ENCODE data around the gene COTL1. TPM values are rescaled to one million over a fixed set of nuclear protein-coding genes. Genes with fewer than 3 reads are reported as not detected.

The COTL1 gene
- total RNA-seq, 4 donors from 2014 or later = 2.8 to 8.7 (median 6.2) TPM

GRCh38 chr16:84543253-84543652 is 74.6 kb downstream of the COTL1 start:
- no peak for ATAC-seq
- no peak for TF ChIP-seq POLR2A (IDR thresholded peaks at IDR 0.05)
- TF ChIP-seq CTCF (IDR thresholded peaks at IDR 0.05 in 4 of 5, conservative IDR thresholded peaks at IDR 0.05 in 1 of 5) = no peak
- Histone ChIP-seq H3K36me3 (no peaks in the 10 kb centered on the region), H3K27me3 (peaks cover 0 to 6% (median 0%) of the 10 kb centered on the region in 3 donors), H3K27ac (no peak overlapping the region), H3K4me3 (no peak overlapping the region), H3K9me3 (no peaks in the 10 kb centered on the region), H3K4me1 (peaks cover 7 to 8% of the 10 kb centered on the region in 2 donors)
- DNase-seq = no peak
- intact Hi-C loops (cut with DNase I; ENCODE audit: low total_unique reads) (no loop called here), in situ Hi-C loops (cut with MboI; ENCODE audit: low sequenced_read_pairs in 4 of 4) (no loop called here)

- in situ Hi-C loops (cut with MboI; ENCODE audit: low sequenced_read_pairs in 4 of 4) (no loop called here), intact Hi-C loops (cut with DNase I; ENCODE audit: low total_unique reads) (no loop called here)
- no peak overlapping the region for H3K27ac ChIP-seq
- H3K36me3 ChIP-seq = no peaks in the 10 kb centered on the region
- H3K4me3 ChIP-seq = no peak overlapping the region
- ATAC-seq (no peak), DNase-seq (no peak)
- TF ChIP-seq POLR2A (IDR thresholded peaks at IDR 0.05) (no peak), CTCF (IDR thresholded peaks at IDR 0.05 in 4 of 5, conservative IDR thresholded peaks at IDR 0.05 in 1 of 5) (no peak)
- no peaks in the 10 kb centered on the region for H3K9me3 ChIP-seq
- H3K4me1 ChIP-seq = peaks cover 7 to 8% of the 10 kb centered on the region in 2 donors
- peaks cover 0 to 6% (median 0%) of the 10 kb centered on the region in 3 donors for H3K27me3 ChIP-seq
Observed at GRCh38 chr16:84541999-84542817, 75.7 kb downstream of the COTL1 start.

- no peak for ATAC-seq
Observed at GRCh38 chr16:84540194-84540593, 77.7 kb downstream of the COTL1 start.

GRCh38 chr16:84538222-84538840 is 79.5 kb downstream of the COTL1 start:
- TF ChIP-seq POLR2A (IDR thresholded peaks at IDR 0.05) (no peak), CTCF (IDR thresholded peaks at IDR 0.05 in 4 of 5, conservative IDR thresholded peaks at IDR 0.05 in 1 of 5) (no peak)
- intact Hi-C loops (cut with DNase I; ENCODE audit: low total_unique reads) (no loop called here), in situ Hi-C loops (cut with MboI; ENCODE audit: low sequenced_read_pairs in 4 of 4) (no loop called here)
- ATAC-seq (no peak), DNase-seq (no peak)
- H3K4me3 ChIP-seq = no peak overlapping the region
- no peaks in the 10 kb centered on the region for H3K9me3 ChIP-seq
- H3K4me1 ChIP-seq = no peaks in the 10 kb centered on the region
- no peak overlapping the region for H3K27ac ChIP-seq
- no peaks in the 10 kb centered on the region for H3K27me3 ChIP-seq
- no peaks in the 10 kb centered on the region for H3K36me3 ChIP-seq

More at GRCh38 chr16:84540194-84540593, 77.7 kb downstream of the COTL1 start:
- intact Hi-C loops (cut with DNase I; ENCODE audit: low total_unique reads) = no loop called here
- no peak overlapping the region for H3K4me3 ChIP-seq
- H3K36me3 ChIP-seq = no peaks in the 10 kb centered on the region
- in situ Hi-C loops (cut with MboI; ENCODE audit: low sequenced_read_pairs in 4 of 4) = no loop called here
- peaks cover 7% of the 10 kb centered on the region in 2 donors for H3K4me1 ChIP-seq
- H3K9me3 ChIP-seq = no peaks in the 10 kb centered on the region
- TF ChIP-seq CTCF (IDR thresholded peaks at IDR 0.05 in 4 of 5, conservative IDR thresholded peaks at IDR 0.05 in 1 of 5) (no peak), POLR2A (IDR thresholded peaks at IDR 0.05) (no peak)
- H3K27ac ChIP-seq = no peak overlapping the region
- no peak for DNase-seq
- H3K27me3 ChIP-seq = peaks cover 0 to 5% (median 0%) of the 10 kb centered on the region in 3 donors
